HEK293 (cell line): ENCODE results near the gene PIK3R5.

Source experiments
- GFI1B ChIP-seq: fragments of 450-650 bp; formaldehyde crosslinking; IDR thresholded peaks from 2 replicates; pipeline ENCODE4 v1.5.1; 2016; ENCODE audit warnings: missing biosample characterization, missing genetic modification characterization
- ZFP37 ChIP-seq: fragments of 450-650 bp; formaldehyde crosslinking; IDR thresholded peaks from 2 replicates; pipeline ENCODE4 v1.5.1; 2016; ENCODE audit warnings: missing biosample characterization, missing genetic modification characterization
- ZFP41 ChIP-seq: fragments of 450-650 bp; formaldehyde crosslinking; IDR thresholded peaks from 2 replicates; pipeline ENCODE4 v1.5.1; 2016; ENCODE audit warnings: missing biosample characterization, missing genetic modification characterization, borderline replicate concordance
- ZNF248 ChIP-seq: fragments of 450-650 bp; formaldehyde crosslinking; IDR thresholded peaks from 2 replicates; pipeline ENCODE4 v1.5.1; 2017; ENCODE audit warnings: missing biosample characterization, missing genetic modification characterization
- ZXDB ChIP-seq: fragments of 450-650 bp; formaldehyde crosslinking; IDR thresholded peaks from 2 replicates; pipeline ENCODE4 v1.5.1; 2016; ENCODE audit warnings: missing biosample characterization, missing genetic modification characterization
- TF ChIP-seq, protein P1 (sequence below): fragments of 450-650 bp; formaldehyde crosslinking; IDR thresholded peaks from 2 replicates; pipeline ENCODE4 v1.5.1; 2016; ENCODE audit warnings: missing biosample characterization, missing genetic modification characterization
- TF ChIP-seq, protein P2 (sequence below): fragments of 450-650 bp; formaldehyde crosslinking; IDR thresholded peaks from 2 replicates; pipeline ENCODE4 v1.5.1; 2016; ENCODE audit warnings: missing biosample characterization, missing genetic modification characterization
- TF ChIP-seq, protein P3 (sequence below): fragments of 450-650 bp; formaldehyde crosslinking; IDR thresholded peaks from 2 replicates; pipeline ENCODE4 v1.5.1; 2016; ENCODE audit warnings: missing biosample characterization, missing genetic modification characterization
- TF ChIP-seq, protein P4 (sequence below): fragments of 450-650 bp; formaldehyde crosslinking; IDR thresholded peaks from 2 replicates; pipeline ENCODE4 v1.5.1; 2017; ENCODE audit warnings: missing biosample characterization, missing genetic modification characterization
- TF ChIP-seq, protein P5 (sequence below): fragments of 450-650 bp; formaldehyde crosslinking; IDR thresholded peaks from 2 replicates; pipeline ENCODE4 v1.5.1; 2016; ENCODE audit warnings: missing biosample characterization, missing genetic modification characterization

DNA sequence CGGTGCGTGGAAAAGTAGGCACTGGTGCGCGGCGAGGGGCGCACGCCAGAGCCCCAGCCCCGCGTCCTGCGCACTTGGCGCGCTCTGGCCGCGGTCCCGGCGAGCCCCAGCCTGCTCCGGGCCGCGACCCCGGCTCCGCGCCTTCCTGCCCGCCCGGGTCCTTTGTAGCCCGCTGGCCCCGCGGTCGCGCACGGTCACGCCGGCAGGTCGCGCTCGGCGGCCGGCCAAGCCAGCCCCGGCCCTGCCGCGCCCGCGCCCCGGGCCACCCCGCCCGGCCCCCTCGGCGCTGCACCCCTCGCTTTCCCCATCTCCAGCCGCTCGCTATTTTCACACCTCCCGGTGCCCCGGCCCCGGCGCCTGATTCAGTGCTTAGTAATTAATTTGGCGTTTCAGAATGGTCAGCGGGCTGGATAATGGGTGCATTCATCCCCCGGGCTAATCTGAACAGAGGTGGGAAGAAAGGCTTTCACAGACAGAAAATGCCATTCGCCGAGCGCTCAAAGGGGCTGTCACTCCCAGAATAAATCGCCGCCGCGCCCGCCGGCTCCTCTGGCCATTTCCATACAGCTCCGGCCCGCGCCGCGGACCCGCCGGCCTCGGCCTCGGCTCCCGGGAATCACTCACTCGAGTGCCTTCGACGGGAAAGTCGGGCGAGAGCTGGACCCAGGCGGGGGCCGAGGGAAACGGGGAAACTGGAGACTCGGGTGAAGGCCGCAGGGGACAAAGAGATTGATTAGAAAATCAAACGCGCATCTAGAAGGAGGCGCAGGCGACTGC is 38.0 kb upstream of the PIK3R5 start:
- TF ChIP-seq, protein P1, sequence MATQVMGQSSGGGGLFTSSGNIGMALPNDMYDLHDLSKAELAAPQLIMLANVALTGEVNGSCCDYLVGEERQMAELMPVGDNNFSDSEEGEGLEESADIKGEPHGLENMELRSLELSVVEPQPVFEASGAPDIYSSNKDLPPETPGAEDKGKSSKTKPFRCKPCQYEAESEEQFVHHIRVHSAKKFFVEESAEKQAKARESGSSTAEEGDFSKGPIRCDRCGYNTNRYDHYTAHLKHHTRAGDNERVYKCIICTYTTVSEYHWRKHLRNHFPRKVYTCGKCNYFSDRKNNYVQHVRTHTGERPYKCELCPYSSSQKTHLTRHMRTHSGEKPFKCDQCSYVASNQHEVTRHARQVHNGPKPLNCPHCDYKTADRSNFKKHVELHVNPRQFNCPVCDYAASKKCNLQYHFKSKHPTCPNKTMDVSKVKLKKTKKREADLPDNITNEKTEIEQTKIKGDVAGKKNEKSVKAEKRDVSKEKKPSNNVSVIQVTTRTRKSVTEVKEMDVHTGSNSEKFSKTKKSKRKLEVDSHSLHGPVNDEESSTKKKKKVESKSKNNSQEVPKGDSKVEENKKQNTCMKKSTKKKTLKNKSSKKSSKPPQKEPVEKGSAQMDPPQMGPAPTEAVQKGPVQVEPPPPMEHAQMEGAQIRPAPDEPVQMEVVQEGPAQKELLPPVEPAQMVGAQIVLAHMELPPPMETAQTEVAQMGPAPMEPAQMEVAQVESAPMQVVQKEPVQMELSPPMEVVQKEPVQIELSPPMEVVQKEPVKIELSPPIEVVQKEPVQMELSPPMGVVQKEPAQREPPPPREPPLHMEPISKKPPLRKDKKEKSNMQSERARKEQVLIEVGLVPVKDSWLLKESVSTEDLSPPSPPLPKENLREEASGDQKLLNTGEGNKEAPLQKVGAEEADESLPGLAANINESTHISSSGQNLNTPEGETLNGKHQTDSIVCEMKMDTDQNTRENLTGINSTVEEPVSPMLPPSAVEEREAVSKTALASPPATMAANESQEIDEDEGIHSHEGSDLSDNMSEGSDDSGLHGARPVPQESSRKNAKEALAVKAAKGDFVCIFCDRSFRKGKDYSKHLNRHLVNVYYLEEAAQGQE (tag by site-specific recombination): no peak
- TF ChIP-seq ZXDB (no peak), ZFP37 (tag by site-specific recombination) (no peak), ZFP41 (tag by site-specific recombination) (no peak), ZNF248 (tag by site-specific recombination) (no peak), GFI1B (tag by site-specific recombination) (no peak)
- TF ChIP-seq, protein P2, sequence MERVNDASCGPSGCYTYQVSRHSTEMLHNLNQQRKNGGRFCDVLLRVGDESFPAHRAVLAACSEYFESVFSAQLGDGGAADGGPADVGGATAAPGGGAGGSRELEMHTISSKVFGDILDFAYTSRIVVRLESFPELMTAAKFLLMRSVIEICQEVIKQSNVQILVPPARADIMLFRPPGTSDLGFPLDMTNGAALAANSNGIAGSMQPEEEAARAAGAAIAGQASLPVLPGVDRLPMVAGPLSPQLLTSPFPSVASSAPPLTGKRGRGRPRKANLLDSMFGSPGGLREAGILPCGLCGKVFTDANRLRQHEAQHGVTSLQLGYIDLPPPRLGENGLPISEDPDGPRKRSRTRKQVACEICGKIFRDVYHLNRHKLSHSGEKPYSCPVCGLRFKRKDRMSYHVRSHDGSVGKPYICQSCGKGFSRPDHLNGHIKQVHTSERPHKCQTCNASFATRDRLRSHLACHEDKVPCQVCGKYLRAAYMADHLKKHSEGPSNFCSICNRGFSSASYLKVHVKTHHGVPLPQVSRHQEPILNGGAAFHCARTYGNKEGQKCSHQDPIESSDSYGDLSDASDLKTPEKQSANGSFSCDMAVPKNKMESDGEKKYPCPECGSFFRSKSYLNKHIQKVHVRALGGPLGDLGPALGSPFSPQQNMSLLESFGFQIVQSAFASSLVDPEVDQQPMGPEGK (tag by site-specific recombination): no peak
- TF ChIP-seq, protein P3, sequence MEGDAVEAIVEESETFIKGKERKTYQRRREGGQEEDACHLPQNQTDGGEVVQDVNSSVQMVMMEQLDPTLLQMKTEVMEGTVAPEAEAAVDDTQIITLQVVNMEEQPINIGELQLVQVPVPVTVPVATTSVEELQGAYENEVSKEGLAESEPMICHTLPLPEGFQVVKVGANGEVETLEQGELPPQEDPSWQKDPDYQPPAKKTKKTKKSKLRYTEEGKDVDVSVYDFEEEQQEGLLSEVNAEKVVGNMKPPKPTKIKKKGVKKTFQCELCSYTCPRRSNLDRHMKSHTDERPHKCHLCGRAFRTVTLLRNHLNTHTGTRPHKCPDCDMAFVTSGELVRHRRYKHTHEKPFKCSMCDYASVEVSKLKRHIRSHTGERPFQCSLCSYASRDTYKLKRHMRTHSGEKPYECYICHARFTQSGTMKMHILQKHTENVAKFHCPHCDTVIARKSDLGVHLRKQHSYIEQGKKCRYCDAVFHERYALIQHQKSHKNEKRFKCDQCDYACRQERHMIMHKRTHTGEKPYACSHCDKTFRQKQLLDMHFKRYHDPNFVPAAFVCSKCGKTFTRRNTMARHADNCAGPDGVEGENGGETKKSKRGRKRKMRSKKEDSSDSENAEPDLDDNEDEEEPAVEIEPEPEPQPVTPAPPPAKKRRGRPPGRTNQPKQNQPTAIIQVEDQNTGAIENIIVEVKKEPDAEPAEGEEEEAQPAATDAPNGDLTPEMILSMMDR (tag by site-specific recombination): no peak
- TF ChIP-seq, protein P4, sequence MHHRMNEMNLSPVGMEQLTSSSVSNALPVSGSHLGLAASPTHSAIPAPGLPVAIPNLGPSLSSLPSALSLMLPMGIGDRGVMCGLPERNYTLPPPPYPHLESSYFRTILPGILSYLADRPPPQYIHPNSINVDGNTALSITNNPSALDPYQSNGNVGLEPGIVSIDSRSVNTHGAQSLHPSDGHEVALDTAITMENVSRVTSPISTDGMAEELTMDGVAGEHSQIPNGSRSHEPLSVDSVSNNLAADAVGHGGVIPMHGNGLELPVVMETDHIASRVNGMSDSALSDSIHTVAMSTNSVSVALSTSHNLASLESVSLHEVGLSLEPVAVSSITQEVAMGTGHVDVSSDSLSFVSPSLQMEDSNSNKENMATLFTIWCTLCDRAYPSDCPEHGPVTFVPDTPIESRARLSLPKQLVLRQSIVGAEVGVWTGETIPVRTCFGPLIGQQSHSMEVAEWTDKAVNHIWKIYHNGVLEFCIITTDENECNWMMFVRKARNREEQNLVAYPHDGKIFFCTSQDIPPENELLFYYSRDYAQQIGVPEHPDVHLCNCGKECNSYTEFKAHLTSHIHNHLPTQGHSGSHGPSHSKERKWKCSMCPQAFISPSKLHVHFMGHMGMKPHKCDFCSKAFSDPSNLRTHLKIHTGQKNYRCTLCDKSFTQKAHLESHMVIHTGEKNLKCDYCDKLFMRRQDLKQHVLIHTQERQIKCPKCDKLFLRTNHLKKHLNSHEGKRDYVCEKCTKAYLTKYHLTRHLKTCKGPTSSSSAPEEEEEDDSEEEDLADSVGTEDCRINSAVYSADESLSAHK (tag by site-specific recombination): no peak
- TF ChIP-seq, protein P5, sequence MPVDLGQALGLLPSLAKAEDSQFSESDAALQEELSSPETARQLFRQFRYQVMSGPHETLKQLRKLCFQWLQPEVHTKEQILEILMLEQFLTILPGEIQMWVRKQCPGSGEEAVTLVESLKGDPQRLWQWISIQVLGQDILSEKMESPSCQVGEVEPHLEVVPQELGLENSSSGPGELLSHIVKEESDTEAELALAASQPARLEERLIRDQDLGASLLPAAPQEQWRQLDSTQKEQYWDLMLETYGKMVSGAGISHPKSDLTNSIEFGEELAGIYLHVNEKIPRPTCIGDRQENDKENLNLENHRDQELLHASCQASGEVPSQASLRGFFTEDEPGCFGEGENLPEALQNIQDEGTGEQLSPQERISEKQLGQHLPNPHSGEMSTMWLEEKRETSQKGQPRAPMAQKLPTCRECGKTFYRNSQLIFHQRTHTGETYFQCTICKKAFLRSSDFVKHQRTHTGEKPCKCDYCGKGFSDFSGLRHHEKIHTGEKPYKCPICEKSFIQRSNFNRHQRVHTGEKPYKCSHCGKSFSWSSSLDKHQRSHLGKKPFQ (tag by site-specific recombination): no peak
